Measurements from ENCODE around the gene TMIGD1.

DNA sequence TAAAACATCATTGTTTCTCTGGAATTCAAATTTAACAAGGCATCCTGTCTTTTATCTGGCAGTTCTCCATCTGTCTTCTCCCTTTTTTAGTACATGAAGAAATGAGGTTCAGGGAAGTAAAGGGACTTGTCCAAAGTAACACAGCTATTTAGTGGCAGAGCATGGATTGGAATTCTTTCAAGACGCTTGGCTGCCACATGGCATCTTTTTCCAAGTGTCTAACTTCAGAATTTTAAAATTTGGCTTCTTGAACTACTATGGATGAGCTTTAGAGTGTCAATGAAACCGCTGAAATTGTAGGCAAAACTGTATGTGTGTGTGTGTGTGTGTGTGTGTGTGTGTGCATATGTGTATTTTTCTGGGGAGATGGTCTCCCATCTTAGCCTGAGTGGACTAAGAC is 5.2 kb upstream of the TMIGD1 start:
- TF ChIP-seq CTCF (IDR thresholded peaks at IDR 0.05) = no peak
- TF ChIP-seq POLR2A (IDR thresholded peaks at IDR 0.05) = no peak
